Hippocampal formation (tissue), 2 donors: Measurements from ENCODE around the gene DNLZ.
A peak's percentile ranks its signal among the peaks of the same experiment; 100 is the strongest.
"Not testable (repeated sequence)": the region's sequence is repeated elsewhere in the genome, so short reads cannot be mapped to it uniquely, and the experiment has no call there.

Experiments used
- DNase-seq, 2 donors: peaks; one replicate each; lab custom pipeline; 2025; lab: John Stamatoyannopoulos, UW

DNLZ gene

GRCh38 chr9:136359774-136360718, 3.5 kb downstream of the DNLZ start:
- DNase-seq: no peak

- no peak for DNase-seq
Observed at GRCh38 chr9:136358888-136359287, 4.7 kb downstream of the DNLZ start.

GRCh38 chr9:136358016-136358415, 5.5 kb downstream of the DNLZ start:
- no peak for DNase-seq

- DNase-seq: no peak
Observed at GRCh38 chr9:136357202-136357725, 6.3 kb downstream of the DNLZ start.

- DNase-seq: no peak
Observed at GRCh38 chr9:136355616-136356557, 7.7 kb downstream of the DNLZ start.

GRCh38 chr9:136354592-136355085, 8.9 kb downstream of the DNLZ start:
- DNase-seq: no peak

GRCh38 chr9:136353757-136354488, 9.6 kb downstream of the DNLZ start:
- DNase-seq: no peak

- no peak for DNase-seq
Observed at GRCh38 chr9:136353088-136353487, 10.5 kb downstream of the DNLZ start.

- no peak for DNase-seq
Observed at GRCh38 chr9:136352682-136353081, 10.9 kb downstream of the DNLZ start.

GRCh38 chr9:136351868-136352267, 11.7 kb downstream of the DNLZ start:
- not testable (repeated sequence) for DNase-seq

GRCh38 chr9:136351252-136351800, 12.2 kb downstream of the DNLZ start:
- DNase-seq: no peak

- DNase-seq: no peak
Observed at GRCh38 chr9:136349546-136349945, 14.0 kb downstream of the DNLZ start.

GRCh38 chr9:136348691-136349090, 14.9 kb downstream of the DNLZ start:
- DNase-seq: no peak

- DNase-seq: no peak
Observed at GRCh38 chr9:136347472-136348256, 15.9 kb downstream of the DNLZ start.

GRCh38 chr9:136346927-136347465, 16.5 kb downstream of the DNLZ start:
- no peak for DNase-seq

GRCh38 chr9:136346157-136346481, 17.4 kb downstream of the DNLZ start:
- no peak for DNase-seq

GRCh38 chr9:136345281-136346156, 18.0 kb downstream of the DNLZ start:
- peak; percentile 85 to 87 for DNase-seq

GRCh38 chr9:136344544-136345280, 18.8 kb downstream of the DNLZ start:
- no peak for DNase-seq
